Glutamatergic neuron (in vitro differentiated cells): ENCODE measurements around the gene SPSB4. TPM values are rescaled to one million over a fixed set of nuclear protein-coding genes. Genes with fewer than 3 reads are reported as not detected.
"Not testable (repeated sequence)": the region's sequence is repeated elsewhere in the genome, so short reads cannot be mapped to it uniquely, and the experiment has no call there.

Experiments used
- DNase-seq: peaks from one replicate; pipeline ENCODE4 v3.0.0; 2022
- H3K27ac Mint-ChIP-seq: one replicate; pipeline ENCODE4 v1.8.0; 2020; ENCODE audit warnings: mild to moderate bottlenecking, mixed read lengths, inconsistent platforms; ENCODE audit not compliant: unreplicated experiment
- H3K27me3 Mint-ChIP-seq: one replicate; pipeline ENCODE4 v1.8.0; 2020; ENCODE audit warnings: mild to moderate bottlenecking, moderate library complexity, mixed read lengths, inconsistent platforms; ENCODE audit not compliant: unreplicated experiment
- H3K36me3 Mint-ChIP-seq: one replicate; pipeline ENCODE4 v1.8.0; 2020; ENCODE audit warnings: mild to moderate bottlenecking, mixed read lengths, inconsistent platforms; ENCODE audit not compliant: unreplicated experiment
- H3K4me1 Mint-ChIP-seq: one replicate; pipeline ENCODE4 v1.8.0; 2020; ENCODE audit warnings: mild to moderate bottlenecking, low read depth, mixed read lengths, inconsistent platforms; ENCODE audit not compliant: unreplicated experiment
- H3K4me3 Mint-ChIP-seq: one replicate; pipeline ENCODE4 v1.8.0; 2020; ENCODE audit warnings: mild to moderate bottlenecking, mixed read lengths, inconsistent platforms; ENCODE audit not compliant: unreplicated experiment
- H3K9me3 Mint-ChIP-seq: one replicate; pipeline ENCODE4 v1.8.0; 2020; ENCODE audit warnings: mild to moderate bottlenecking, moderate library complexity, mixed read lengths, inconsistent platforms; ENCODE audit not compliant: unreplicated experiment
- CTCF ChIP-seq: fragments of 200-600 bp; sonication (generic); IDR thresholded peaks from one replicate; pipeline ENCODE4 v1.5.0; 2021; ENCODE audit not compliant: partially characterized antibody, unreplicated experiment
- total RNA-seq: library from RNA; stranded (reverse); fragmentation: NEBNext Ultra II Directional; extraction: Animal tissue kit (Norgen Biotek cat#: 25700); gene quantifications from one replicate; pipeline ENCODE4 v1.2.1, GENCODE V29; 2021; ENCODE audit not compliant: unreplicated experiment

Gene SPSB4
- total RNA-seq, 1 donor from 2014 or later, result 98.4 TPM

GRCh38 chr3:141111364-141112155 is 60.4 kb downstream of the SPSB4 start:
- DNase-seq, result no peak

GRCh38 chr3:141112686-141113297 is 61.6 kb downstream of the SPSB4 start:
- no peak for DNase-seq
- Mint-ChIP-seq H3K27me3 (peaks cover 10% of the 10 kb centered on the region), H3K27ac (no peak overlapping the region), H3K36me3 (peaks cover 3% of the 10 kb centered on the region), H3K4me3 (no peak overlapping the region), H3K4me1 (peaks cover 46% of the 10 kb centered on the region), H3K9me3 (peaks cover 17% of the 10 kb centered on the region)
- no peak for TF ChIP-seq CTCF

More at GRCh38 chr3:141111364-141112155, 60.4 kb downstream of the SPSB4 start:
- Mint-ChIP-seq H3K4me1 (peaks cover 53% of the 10 kb centered on the region), H3K36me3 (peaks cover 3% of the 10 kb centered on the region), H3K4me3 (no peak overlapping the region), H3K9me3 (peaks cover 17% of the 10 kb centered on the region), H3K27ac (peak overlapping the region; percentile 68), H3K27me3 (peaks cover 13% of the 10 kb centered on the region)
- no peak for TF ChIP-seq CTCF

GRCh38 chr3:141113680-141114079 is 62.5 kb downstream of the SPSB4 start:
- not testable (repeated sequence) for H3K36me3 Mint-ChIP-seq

GRCh38 chr3:141114179-141114745 is 63.1 kb downstream of the SPSB4 start:
- H3K36me3 Mint-ChIP-seq, result peaks cover 3% of the 10 kb centered on the region
- TF ChIP-seq CTCF, result no peak
- peaks cover 10% of the 10 kb centered on the region for H3K27me3 Mint-ChIP-seq
- H3K4me1 Mint-ChIP-seq, result peaks cover 33% of the 10 kb centered on the region
- DNase-seq, result no peak
- no peak overlapping the region for H3K27ac Mint-ChIP-seq
- H3K4me3 Mint-ChIP-seq, result no peak overlapping the region
- peaks cover 20% of the 10 kb centered on the region for H3K9me3 Mint-ChIP-seq

More at GRCh38 chr3:141113680-141114079, 62.5 kb downstream of the SPSB4 start:
- peaks cover 10% of the 10 kb centered on the region for H3K27me3 Mint-ChIP-seq
- H3K4me3 Mint-ChIP-seq, H3K27ac Mint-ChIP-seq, DNase-seq: not testable (repeated sequence)
- peaks cover 38% of the 10 kb centered on the region for H3K4me1 Mint-ChIP-seq
- H3K9me3 Mint-ChIP-seq, result peaks cover 19% of the 10 kb centered on the region

- Mint-ChIP-seq H3K9me3 (peaks cover 15% of the 10 kb centered on the region), H3K27ac (peak overlapping the region; percentile 8)
- no peak for DNase-seq
Observed at GRCh38 chr3:141114816-141115460, 63.8 kb downstream of the SPSB4 start.

More at GRCh38 chr3:141114816-141115460, 63.8 kb downstream of the SPSB4 start:
- H3K4me1 Mint-ChIP-seq, result peaks cover 27% of the 10 kb centered on the region
- no peak overlapping the region for H3K4me3 Mint-ChIP-seq
- peaks cover 5% of the 10 kb centered on the region for H3K27me3 Mint-ChIP-seq
- H3K36me3 Mint-ChIP-seq, result peaks cover 3% of the 10 kb centered on the region
- TF ChIP-seq CTCF, result peak; percentile 83
